Gastrocnemius medialis (tissue), 4 donors: ENCODE data around the gene BIRC6. TPM values are rescaled to one million over a fixed set of nuclear protein-coding genes. Genes with fewer than 3 reads are reported as not detected.

Source experiments
- ATAC-seq, 2 donors: fragments of 150-250 bp; one replicate each; pipeline ENCODE4 v1.9.1; 2016
- DNase-seq, 2 donors: peaks; one replicate each; pipeline ENCODE4 v3.0.0-alpha.2; 2019
- H3K27ac ChIP-seq, 4 donors: fragments of 200-600 bp; sonication (generic); 1 replicate in 1 of 4; 2 replicates in 3 of 4; pipeline ENCODE4 v1.5.1; 2016 to 2018; ENCODE audit warnings: mild to moderate bottlenecking in 2 of 4, moderate library complexity in 1 of 4
- H3K27me3 ChIP-seq, 3 donors: fragments of 200-600 bp; sonication (generic) in 2 of 3; 1 replicate in 1 of 3; 2 replicates in 2 of 3; pipeline versions ENCODE4 v1.5.1 to v1.6.0; 2016 to 2019; ENCODE audit warnings: mild to moderate bottlenecking in 1 of 3, moderate library complexity in 1 of 3
- H3K36me3 ChIP-seq, 2 donors: fragments of 200-600 bp; sonication (generic) in 1 of 2; one replicate each; pipeline ENCODE4 v1.5.1; 2017 to 2018
- H3K4me1 ChIP-seq, 2 donors: fragments of 200-600 bp; sonication (generic) in 1 of 2; one replicate each; pipeline ENCODE4 v1.5.1; 2016 to 2017; ENCODE audit warnings: mild to moderate bottlenecking in 2 of 2
- H3K4me3 ChIP-seq, 4 donors: fragments of 200-600 bp; sonication (generic) in 3 of 4; 1 replicate in 1 of 4; 2 replicates in 3 of 4; pipeline ENCODE4 v1.5.1; 2016 to 2019; ENCODE audit warnings: mild to moderate bottlenecking in 2 of 4
- H3K9me3 ChIP-seq, 3 donors: fragments of 200-600 bp; sonication (generic) in 2 of 3; 1 replicate in 1 of 3; 2 replicates in 2 of 3; pipeline ENCODE4 v1.5.1; 2016 to 2019
- POLR2A ChIP-seq, 2 donors: fragments of 450-650 bp; IDR thresholded peaks; one replicate each; pipeline ENCODE4 v1.6.1; 2017; ENCODE audit warnings: antibody characterized with exemption in 2 of 2, mild to moderate bottlenecking in 2 of 2, moderate library complexity in 2 of 2
- in situ Hi-C, 4 donors: fragments of 200-750 bp; cut with MboI; loops; one replicate each; pipeline versions ENCODE4 v1.15.0 to v1.8.0; 2017; ENCODE audit warnings: low sequenced_read_pairs in 4 of 4
- intact Hi-C: fragments of 100-400 bp; cut with DNase I; formaldehyde crosslinking; loops from one replicate; pipeline ENCODE4 v1.15.1; 2023; ENCODE audit warnings: low total_unique reads
- microRNA counts, 2 donors: library from miRNA; unstranded; fragments of <30 nt; microRNA quantifications; one replicate each; lab custom pipeline; 2016
- microRNA-seq, 2 donors: library from miRNA; unstranded; fragments of <30 nt; microRNA quantifications; one replicate each; pipeline ENCODE4, GENCODE V29; 2016; ENCODE audit warnings: borderline replicate concordance in 2 of 2
- total RNA-seq, 4 donors: library from RNA; depleted of rRNA; stranded (reverse); fragments of >200 nt; gene quantifications; one replicate each; pipeline versions ENCODE4 v1.1.0 to v1.2.3, GENCODE V29; 2016
- TF ChIP-seq, protein P1 (sequence below), 5 experiments: fragments of 450-650 bp in 3 of 5; fragments of 200-600 bp in 2 of 5; sonication (generic) in 2 of 5; IDR thresholded peaks in 4 of 5; conservative IDR thresholded peaks in 1 of 5; 1 replicate in 4 of 5; 2 replicates in 1 of 5; pipeline ENCODE4 v1.5.1; 2016 to 2019; ENCODE audit warnings: antibody characterized with exemption in 5 of 5, mild to moderate bottlenecking in 3 of 5, moderate library complexity in 3 of 5

BIRC6 gene
- total RNA-seq, 4 donors from 2014 or later, result 60.1 to 107 (median 77.6) TPM

DNA sequence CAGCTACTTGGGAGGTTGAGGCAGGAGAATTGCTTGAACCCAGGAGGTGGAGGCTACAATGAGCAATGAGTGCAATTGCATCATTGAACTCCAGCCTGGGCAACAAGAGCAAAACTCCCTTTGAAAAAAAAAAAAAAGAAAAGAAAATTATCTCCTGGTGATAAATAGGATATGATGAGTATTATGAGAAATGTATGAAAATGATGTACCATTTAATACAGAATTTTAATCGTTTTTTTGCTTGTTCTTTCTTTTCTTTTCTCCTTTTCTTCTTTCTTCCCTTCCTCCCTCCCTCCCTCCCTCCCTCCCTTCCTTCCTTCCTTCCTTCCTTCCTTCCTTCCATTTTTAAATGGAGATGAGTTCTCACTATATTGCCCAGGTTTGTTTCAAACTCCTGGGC, 311.4 kb downstream of the BIRC6 start:
- intact Hi-C loops, result no loop called here

More for the DNA sequence above, 311.4 kb downstream of the BIRC6 start:
- in situ Hi-C loops, result no loop called here
- no peak for ATAC-seq
- Histone ChIP-seq H3K27ac (no peak overlapping the region), H3K9me3 (no peaks in the 10 kb centered on the region), H3K27me3 (no peaks in the 10 kb centered on the region), H3K4me3 (no peak overlapping the region), H3K36me3 (peaks cover 3 to 22% of the 10 kb centered on the region in 2 donors), H3K4me1 (no peaks in the 10 kb centered on the region)
- no peak for DNase-seq
- TF ChIP-seq, protein P1, sequence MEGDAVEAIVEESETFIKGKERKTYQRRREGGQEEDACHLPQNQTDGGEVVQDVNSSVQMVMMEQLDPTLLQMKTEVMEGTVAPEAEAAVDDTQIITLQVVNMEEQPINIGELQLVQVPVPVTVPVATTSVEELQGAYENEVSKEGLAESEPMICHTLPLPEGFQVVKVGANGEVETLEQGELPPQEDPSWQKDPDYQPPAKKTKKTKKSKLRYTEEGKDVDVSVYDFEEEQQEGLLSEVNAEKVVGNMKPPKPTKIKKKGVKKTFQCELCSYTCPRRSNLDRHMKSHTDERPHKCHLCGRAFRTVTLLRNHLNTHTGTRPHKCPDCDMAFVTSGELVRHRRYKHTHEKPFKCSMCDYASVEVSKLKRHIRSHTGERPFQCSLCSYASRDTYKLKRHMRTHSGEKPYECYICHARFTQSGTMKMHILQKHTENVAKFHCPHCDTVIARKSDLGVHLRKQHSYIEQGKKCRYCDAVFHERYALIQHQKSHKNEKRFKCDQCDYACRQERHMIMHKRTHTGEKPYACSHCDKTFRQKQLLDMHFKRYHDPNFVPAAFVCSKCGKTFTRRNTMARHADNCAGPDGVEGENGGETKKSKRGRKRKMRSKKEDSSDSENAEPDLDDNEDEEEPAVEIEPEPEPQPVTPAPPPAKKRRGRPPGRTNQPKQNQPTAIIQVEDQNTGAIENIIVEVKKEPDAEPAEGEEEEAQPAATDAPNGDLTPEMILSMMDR (IDR thresholded peaks at IDR 0.05 in 4 of 5, conservative IDR thresholded peaks at IDR 0.05 in 1 of 5), result no peak
- no peak for TF ChIP-seq POLR2A (IDR thresholded peaks at IDR 0.05)

MicroRNA genes within 50 kb of the gene (microRNA counts, 767-probe panel; counts per million panel counts)
- 356 to 448 counts per million in 2 donors for microRNA hsa-miR-558 (lab: Ali Mortazavi, UCI)

Small RNAs within 50 kb of the gene (microRNA-seq; reads per million reads assigned to microRNA genes)
- 0 reads per million in 2 donors for gene MIR4765
- gene MIR558, result 0 reads per million in 2 donors

Other genes starting within 250 kb of the BIRC6 start
- gene SLC30A6, start 191.2 kb upstream of the BIRC6 start, total RNA-seq, result 10 to 100 TPM; 16.1 to 26.3 (median 23.6) TPM
- gene NLRC4, start 92.1 kb upstream of the BIRC6 start, total RNA-seq, result under 1 TPM; 0.10 to 0.60 (median 0.23) TPM
- 10 to 100 TPM; 19.5 to 27.3 (median 23.5) TPM for gene YIPF4, start 79.1 kb upstream of the BIRC6 start, total RNA-seq